GM12878 (cell line): Measurements from ENCODE around the gene TK1. TPM values are rescaled to one million over a fixed set of nuclear protein-coding genes. Genes with fewer than 3 reads are reported as not detected.

Experiments
- ATAC-seq: fragments of 200-7000 bp; cut with Tn5 transposase; 3 replicates; pipeline ENCODE4 v1.9.1; 2020; ENCODE audit warnings: mild to moderate bottlenecking, moderate library complexity
- BruUV-seq: library from RNA; stranded (reverse); fragments of 400-500 nt; replicated peaks from 2 replicates; lab custom pipeline; 2021; lab: Mats Ljungman, UMichigan
- CTCF ChIA-PET: fragments of 300-600 bp; sonication (Branson Sonifier 250); formaldehyde crosslinking; extraction: SDS; loops from one replicate; lab custom pipeline; 2021; ENCODE audit warnings: inconsistent platforms; lab: Yijun Ruan, JAX
- POLR2A ChIA-PET: fragments of 350-600 bp; formaldehyde crosslinking; extraction: SDS; loops from one replicate; lab custom pipeline; 2021; ENCODE audit warnings: inconsistent platforms; lab: Charles Lee
- RAD21 ChIA-PET: fragments of 300-600 bp; sonication (Branson Sonifier 250); formaldehyde crosslinking; loops from one replicate; lab custom pipeline; 2023; ENCODE audit warnings: antibody characterized with exemption; ENCODE audit not compliant: unreplicated experiment; lab: Charles Lee
- SMC1A ChIA-PET: fragments of 300-600 bp; sonication (Branson Sonifier 250); formaldehyde crosslinking; loops from one replicate; lab custom pipeline; 2023; ENCODE audit not compliant: unreplicated experiment, uncharacterized antibody; lab: Charles Lee
- DNase-seq: peaks from one replicate; pipeline ENCODE4 v3.0.0-alpha.2; 2011; ENCODE audit warnings: low read depth, low spot score
- FAIRE-seq: peaks from 3 replicates; lab custom pipeline; 2011; peaks lifted over from hg19 to GRCh38; lab: Jason Lieb, UNC
- H2AFZ ChIP-seq: 2 replicates; pipeline ENCODE4 v1.6.0; 2011; ENCODE audit warnings: low read depth, low read length, control low read depth; ENCODE audit not compliant: control insufficient read depth
- H3K27ac ChIP-seq: 2 replicates; pipeline ENCODE4 v1.5.1; 2011; ENCODE audit warnings: control low read depth; ENCODE audit not compliant: control insufficient read depth, insufficient read depth
- H3K27me3 ChIP-seq, 2 experiments: replicated peaks in 1 of 2; 2 replicates each; pipeline versions ENCODE4 v1.6.0 to v1.6.1; 2011; ENCODE audit warnings: low read length in 1 of 2; ENCODE audit not compliant: control insufficient read depth in 2 of 2, insufficient read depth in 2 of 2
- H3K36me3 ChIP-seq, 2 experiments: 2 replicates each; pipeline ENCODE4 v1.5.1; 2011; ENCODE audit warnings: low read length in 1 of 2; ENCODE audit not compliant: control insufficient read depth in 2 of 2, insufficient read depth in 2 of 2
- H3K4me1 ChIP-seq: 2 replicates; pipeline ENCODE4 v1.6.1; 2011; ENCODE audit warnings: mild to moderate bottlenecking, low read length, moderate library complexity, mixed read lengths; ENCODE audit not compliant: control insufficient read depth, insufficient read depth
- H3K4me2 ChIP-seq: 2 replicates; pipeline ENCODE4 v1.6.0; 2011; ENCODE audit warnings: control low read depth; ENCODE audit not compliant: control insufficient read depth, insufficient read depth
- H3K4me3 ChIP-seq: fragments of 200-600 bp; sonication (generic); 2 replicates; pipeline ENCODE4 v1.5.1; 2016
- H3K79me2 ChIP-seq: 2 replicates; pipeline ENCODE4 v1.6.0; 2011; ENCODE audit warnings: low read length; ENCODE audit not compliant: control insufficient read depth, insufficient read depth
- H3K9ac ChIP-seq: 2 replicates; pipeline ENCODE4 v1.8.0; 2011; ENCODE audit warnings: low read length, control low read depth, mixed read lengths; ENCODE audit not compliant: control insufficient read depth, insufficient read depth
- H3K9me3 ChIP-seq: replicated peaks from 3 replicates; pipeline ENCODE4 v1.5.1; 2011; ENCODE audit warnings: mild to moderate bottlenecking, low read length; ENCODE audit not compliant: control insufficient read depth, insufficient read depth
- H4K20me1 ChIP-seq: 2 replicates; pipeline ENCODE4 v1.6.0; 2011; ENCODE audit not compliant: control insufficient read depth, insufficient read depth
- BACH1 ChIP-seq: fragments of 450-650 bp; IDR thresholded peaks from 2 replicates; pipeline ENCODE4 v1.6.1; 2017; ENCODE audit warnings: mild to moderate bottlenecking, borderline replicate concordance
- EGR1 ChIP-seq, 2 experiments: IDR thresholded peaks; 1 replicate in 1 of 2; 2 replicates in 1 of 2; pipeline ENCODE4 v1.6.1; 2011 to 2012; ENCODE audit warnings: low read depth in 2 of 2, low read length in 2 of 2, borderline replicate concordance in 1 of 2, mild to moderate bottlenecking in 1 of 2, moderate library complexity in 1 of 2
- FOXK2 ChIP-seq: fragments of 450-650 bp; IDR thresholded peaks from 2 replicates; pipeline ENCODE4 v1.6.1; 2017; ENCODE audit warnings: mild to moderate bottlenecking, moderate library complexity
- JUND ChIP-seq: IDR thresholded peaks from 2 replicates; pipeline ENCODE4 v1.6.1; 2012; ENCODE audit warnings: low read depth, mild to moderate bottlenecking, low read length, improper control_type of control experiment, moderate library complexity
- PBX3 ChIP-seq: IDR thresholded peaks from 2 replicates; pipeline ENCODE4 v1.6.1; 2011; ENCODE audit warnings: mild to moderate bottlenecking, low read depth, low read length, moderate library complexity; ENCODE audit not compliant: insufficient replicate concordance
- PKNOX1 ChIP-seq: fragments of 450-650 bp; IDR thresholded peaks from 2 replicates; pipeline ENCODE4 v1.6.1; 2016; ENCODE audit warnings: mild to moderate bottlenecking
- POLR2A ChIP-seq: IDR thresholded peaks from 2 replicates; pipeline ENCODE4 v1.6.1; 2011; ENCODE audit warnings: low read depth, mild to moderate bottlenecking, low read length
- RFX5 ChIP-seq: IDR thresholded peaks from 2 replicates; pipeline ENCODE4 v1.6.1; 2011; ENCODE audit warnings: low read depth, low read length, improper control_type of control experiment
- USF2 ChIP-seq: IDR thresholded peaks from 2 replicates; pipeline ENCODE4 v1.6.1; 2011; ENCODE audit warnings: low read depth, low read length, improper control_type of control experiment, borderline replicate concordance
- ZNF207 ChIP-seq: fragments of 450-650 bp; IDR thresholded peaks from 2 replicates; pipeline ENCODE4 v1.6.1; 2014; ENCODE audit warnings: antibody characterized with exemption, mild to moderate bottlenecking, borderline replicate concordance
- ZNF384 ChIP-seq: IDR thresholded peaks from 2 replicates; pipeline ENCODE4 v1.6.1; 2012; ENCODE audit warnings: low read depth, mild to moderate bottlenecking, low read length, improper control_type of control experiment, borderline replicate concordance
- WGBS: methylation state at CpG from one replicate; pipeline ENCODE4 v1.1.6; 2016; ENCODE audit warnings: low lambda C conversion rate; ENCODE audit not compliant: insufficient replicate concordance, insufficient coverage; ENCODE audit errors: missing lambda C conversion rate; 5-methylcytosine and 5-hydroxymethylcytosine counted together
- in situ Hi-C: fragments of 300-500 bp; cut with MboI; formaldehyde crosslinking; loops from 9 replicates; pipeline ENCODE4 v1.14.3; 2018; ENCODE audit warnings: mixed read lengths
- intact Hi-C: fragments of 100-400 bp; cut with micrococcal nuclease; formaldehyde crosslinking; loops from one replicate; pipeline ENCODE4 v1.14.2; 2022; ENCODE audit not compliant: unreplicated experiment
- polyA plus RNA-seq, 11 experiments: library from polyadenylated mRNA; depleted of rRNA in 4 of 11; unstranded in 6 of 11; stranded (reverse) in 5 of 11; fragments of >200 nt; fragmentation: Nextera tagmentation in 4 of 11; fragmentation: Illumina TruSeq in 1 of 11; extraction: Ambion mirVana in 4 of 11; extraction: Trizol in 1 of 11; gene quantifications; 1 replicate in 1 of 11; 2 replicates in 10 of 11; pipeline versions ENCODE4 v1.2.1 to v1.2.3, GENCODE V29; 2011 to 2016; ENCODE audit warnings: inconsistent platforms in 2 of 11, missing spikeins in 2 of 11, low read depth in 1 of 11
- total RNA-seq, 4 experiments: library from RNA; depleted of rRNA in 3 of 4; stranded (reverse); fragments of >200 nt in 3 of 4; fragmentation: Illumina TruSeq in 1 of 4; extraction: Trizol in 1 of 4; gene quantifications; 2 replicates each; pipeline versions ENCODE4 v1.2.1 to v1.2.3, GENCODE V29; 2013 to 2021
- TF ChIP-seq, protein P1 (sequence below): IDR thresholded peaks from 2 replicates; pipeline ENCODE4 v1.6.1; 2012; ENCODE audit warnings: low read length, inconsistent platforms
- TF ChIP-seq, protein P2 (sequence below): IDR thresholded peaks from 2 replicates; pipeline ENCODE4 v1.6.1; 2012; ENCODE audit warnings: low read depth, low read length, improper control_type of control experiment

Gene TK1
- total and polyA plus RNA-seq, 10 of the 15 experiments (the other 5 are each of a cell fraction or from before 2014, with no cell fraction given): 4.6 to 175 (median 77.9) TPM

DNA sequence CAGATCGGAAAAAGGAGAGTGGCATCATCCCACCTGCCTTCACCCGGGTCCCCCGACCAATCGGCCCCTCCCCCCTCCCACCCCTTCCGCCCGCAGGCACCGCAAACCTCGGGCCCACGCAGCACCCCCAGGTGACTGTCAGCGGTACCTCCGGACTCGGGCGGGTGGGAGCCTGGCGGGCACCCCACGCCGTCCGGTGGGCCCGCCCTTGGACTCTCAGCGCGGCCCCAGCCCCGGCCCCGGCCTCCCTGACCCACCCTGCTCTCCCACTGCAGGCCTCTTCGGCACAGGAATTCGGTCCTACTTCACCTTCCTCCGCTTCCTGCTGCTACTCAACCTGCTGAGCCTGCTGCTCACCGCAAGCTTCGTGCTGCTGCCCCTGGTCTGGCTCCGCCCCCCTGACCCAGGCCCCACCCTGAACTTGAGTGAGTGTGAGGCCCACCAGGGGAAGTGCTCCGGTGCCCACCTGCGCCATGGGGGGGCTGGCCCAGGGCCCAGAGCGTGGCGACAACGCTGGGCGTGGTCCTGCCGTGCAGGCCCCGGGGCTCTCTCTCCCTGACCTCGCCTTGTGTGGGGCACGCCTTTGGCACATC lies 54.7 kb downstream of the TK1 start (continued):
- TF ChIP-seq EGR1 (IDR thresholded peaks at IDR 0.05; ENCODE audit: borderline replicate concordance in 1 of 2, low read depth in 2 of 2, low read length in 2 of 2) (peak in 1 of 2 experiments; percentile 79; a peak in 2 of 3 replicates), ZNF207 (no peak)

GRCh38 chr17:78131172-78132083 lies 55.4 kb downstream of the TK1 start:
- peaks cover 13 to 14% of the 10 kb centered on the region in 2 experiments; a peak in 3 of 4 replicates for H3K36me3 ChIP-seq
- ChIA-PET SMC1A (no interaction called here), RAD21 (interaction anchor here (0.6 to 1.8 kb wide), 15 partner anchors 11 to 989 kb away, joined by 3 to 10 read pairs (median 4); no protein-coding TSS in a partner anchor), POLR2A (interaction anchor here (0.5 to 8.0 kb wide), 14 partner anchors 11 to 685 kb away, joined by 3 to 85 read pairs (median 4); partner anchors contain the start of genes SYNGR2 and TNRC6C), CTCF (interaction anchor here (1.3 to 12.7 kb wide), 6 partner anchors 18 to 119 kb away, joined by 4 to 132 read pairs (median 8); no protein-coding TSS in a partner anchor)
- H2AFZ ChIP-seq: no peak overlapping the region
- no peaks in the 10 kb centered on the region for H3K9me3 ChIP-seq
- BruUV-seq: TSS peak; percentile 48
- 1% methylated on average over 63 of the region's 74 CpGs for WGBS
- no peak for DNase-seq
- H3K27ac ChIP-seq: peak overlapping the region; percentile 93
- peak overlapping the region; percentile 86 for H3K9ac ChIP-seq
- H4K20me1 ChIP-seq: no peaks in the 10 kb centered on the region
- intact Hi-C loops: no loop called here
- ATAC-seq: peak; percentile 23
- in situ Hi-C loops: no loop called here
- no peaks in the 10 kb centered on the region for H3K27me3 ChIP-seq
- H3K4me2 ChIP-seq: peak overlapping the region; percentile 96
- FAIRE-seq: no peak
- H3K4me1 ChIP-seq: peaks cover 54% of the 10 kb centered on the region
- H3K4me3 ChIP-seq: peak overlapping the region; percentile 94
- peaks cover 87% of the 10 kb centered on the region for H3K79me2 ChIP-seq
- TF ChIP-seq, protein P1, sequence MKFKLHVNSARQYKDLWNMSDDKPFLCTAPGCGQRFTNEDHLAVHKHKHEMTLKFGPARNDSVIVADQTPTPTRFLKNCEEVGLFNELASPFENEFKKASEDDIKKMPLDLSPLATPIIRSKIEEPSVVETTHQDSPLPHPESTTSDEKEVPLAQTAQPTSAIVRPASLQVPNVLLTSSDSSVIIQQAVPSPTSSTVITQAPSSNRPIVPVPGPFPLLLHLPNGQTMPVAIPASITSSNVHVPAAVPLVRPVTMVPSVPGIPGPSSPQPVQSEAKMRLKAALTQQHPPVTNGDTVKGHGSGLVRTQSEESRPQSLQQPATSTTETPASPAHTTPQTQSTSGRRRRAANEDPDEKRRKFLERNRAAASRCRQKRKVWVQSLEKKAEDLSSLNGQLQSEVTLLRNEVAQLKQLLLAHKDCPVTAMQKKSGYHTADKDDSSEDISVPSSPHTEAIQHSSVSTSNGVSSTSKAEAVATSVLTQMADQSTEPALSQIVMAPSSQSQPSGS: no peak
- no peak for TF ChIP-seq ZNF384
- TF ChIP-seq JUND: no peak
- no peak for TF ChIP-seq USF2
- no peak; the same call in 1 of the 2 replicates for TF ChIP-seq BACH1
- peak; percentile 0 for TF ChIP-seq POLR2A
- TF ChIP-seq FOXK2: no peak
- TF ChIP-seq, protein P2, sequence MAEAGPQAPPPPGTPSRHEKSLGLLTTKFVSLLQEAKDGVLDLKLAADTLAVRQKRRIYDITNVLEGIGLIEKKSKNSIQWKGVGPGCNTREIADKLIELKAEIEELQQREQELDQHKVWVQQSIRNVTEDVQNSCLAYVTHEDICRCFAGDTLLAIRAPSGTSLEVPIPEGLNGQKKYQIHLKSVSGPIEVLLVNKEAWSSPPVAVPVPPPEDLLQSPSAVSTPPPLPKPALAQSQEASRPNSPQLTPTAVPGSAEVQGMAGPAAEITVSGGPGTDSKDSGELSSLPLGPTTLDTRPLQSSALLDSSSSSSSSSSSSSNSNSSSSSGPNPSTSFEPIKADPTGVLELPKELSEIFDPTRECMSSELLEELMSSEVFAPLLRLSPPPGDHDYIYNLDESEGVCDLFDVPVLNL: no peak
- TF ChIP-seq PBX3: peak; percentile 1
- peak; percentile 37; the same call in 1 of the 2 replicates for TF ChIP-seq PKNOX1
- no peak for TF ChIP-seq RFX5
